PC-9 (cell line): Measurements from ENCODE around the gene MYO18A.

Experiments used
- CTCF ChIP-seq: fragments of 200-600 bp; sonication (generic); conservative IDR thresholded peaks from 2 replicates; pipeline ENCODE4 v1.6.1; 2017; ENCODE audit warnings: mixed run types, antibody characterized with exemption, mild to moderate bottlenecking, moderate library complexity
- EZH2 ChIP-seq: fragments of 200-600 bp; sonication (generic); IDR thresholded peaks from 2 replicates; pipeline ENCODE4 v1.8.0; 2017; ENCODE audit warnings: antibody characterized with exemption, low read depth

GRCh38 chr17:29112771-29113295 lies 67.4 kb downstream of the MYO18A start:
- no peak for TF ChIP-seq CTCF
- no peak for TF ChIP-seq EZH2
